H1 (cell line): ENCODE results near the gene CARD11. TPM values are rescaled to one million over a fixed set of nuclear protein-coding genes. Genes with fewer than 3 reads are reported as not detected.

Experiments
- CTCF ChIA-PET: fragments of 300-600 bp; sonication (Branson Sonifier 250); formaldehyde crosslinking; loops from one replicate; lab custom pipeline; 2021; ENCODE audit not compliant: partially characterized antibody; lab: Charles Lee
- POLR2A ChIA-PET: fragments of 300-600 bp; sonication (Branson Sonifier 250); formaldehyde crosslinking; loops from one replicate; lab custom pipeline; 2021; ENCODE audit warnings: inconsistent platforms; ENCODE audit not compliant: partially characterized antibody; lab: Charles Lee
- DNase-seq, 2 experiments: peaks; one replicate each; pipeline versions ENCODE4 v3.0.0 to v3.0.0-alpha.2; 2010 to 2022; ENCODE audit warnings: low spot score in 2 of 2, low read depth in 1 of 2, mixed read lengths in 1 of 2
- FAIRE-seq: peaks from 2 replicates; lab custom pipeline; 2011; peaks lifted over from hg19 to GRCh38; lab: Jason Lieb, UNC
- H2AFZ ChIP-seq: 2 replicates; pipeline ENCODE4 v1.8.1; 2012; ENCODE audit warnings: low read length, inconsistent platforms
- H2AK5ac ChIP-seq: 2 replicates; pipeline ENCODE4 v1.6.1; 2013; ENCODE audit warnings: low read depth, low read length
- H2BK120ac ChIP-seq: replicated peaks from 2 replicates; pipeline ENCODE3; 2013; ENCODE audit warnings: low read depth, low read length, inconsistent platforms
- H2BK12ac ChIP-seq: 2 replicates; pipeline ENCODE4 v1.6.1; 2013; ENCODE audit warnings: low read depth, low read length
- H2BK15ac ChIP-seq: 2 replicates; pipeline ENCODE4 v1.6.1; 2013; ENCODE audit warnings: low read length
- H2BK20ac ChIP-seq: 2 replicates; pipeline ENCODE4 v1.6.1; 2013; ENCODE audit warnings: low read length
- H2BK5ac ChIP-seq: 2 replicates; pipeline ENCODE4 v1.6.1; 2013; ENCODE audit warnings: low read depth, low read length
- H3K14ac ChIP-seq: 2 replicates; pipeline ENCODE4 v1.6.1; 2013; ENCODE audit warnings: inconsistent platforms; ENCODE audit not compliant: insufficient read length
- H3K18ac ChIP-seq: 2 replicates; pipeline ENCODE4 v1.6.1; 2013; ENCODE audit warnings: low read length; ENCODE audit errors: extremely low read depth
- H3K23ac ChIP-seq: 2 replicates; pipeline ENCODE4 v1.6.1; 2013; ENCODE audit warnings: inconsistent platforms; ENCODE audit not compliant: insufficient read length
- H3K23me2 ChIP-seq: 2 replicates; pipeline ENCODE4 v1.6.1; 2013; ENCODE audit warnings: low read depth, low read length
- H3K27ac ChIP-seq: 2 replicates; pipeline ENCODE4 v1.6.1; 2011; ENCODE audit warnings: low read depth, low read length, inconsistent platforms
- H3K27me3 ChIP-seq, 4 experiments: replicated peaks in 1 of 4; 1 replicate in 1 of 4; 2 replicates in 3 of 4; pipeline versions ENCODE4 v1.6.1 to v1.8.1; 2011 to 2013; ENCODE audit warnings: low read length in 3 of 4, mild to moderate bottlenecking in 3 of 4, inconsistent platforms in 2 of 4, mixed read lengths in 2 of 4, moderate library complexity in 1 of 4; ENCODE audit not compliant: control insufficient read depth in 3 of 4, insufficient read depth in 3 of 4; ENCODE audit errors: extremely low read depth in 1 of 4
- H3K36me3 ChIP-seq, 4 experiments: 2 replicates each; pipeline versions ENCODE4 v1.6.1 to v1.8.1; 2011 to 2013; ENCODE audit warnings: mild to moderate bottlenecking in 4 of 4, low read length in 3 of 4, moderate library complexity in 2 of 4, control low read depth in 1 of 4, inconsistent platforms in 1 of 4; ENCODE audit not compliant: insufficient read depth in 4 of 4, control insufficient read depth in 2 of 4
- H3K4ac ChIP-seq: replicated peaks from 2 replicates; pipeline ENCODE3; 2013; ENCODE audit warnings: low read length, low read depth, mixed read lengths, inconsistent platforms; ENCODE audit not compliant: insufficient read length
- H3K4me1 ChIP-seq, 4 experiments: replicated peaks in 1 of 4; 1 replicate in 1 of 4; 2 replicates in 3 of 4; pipeline versions ENCODE4 v1.6.1 to v1.8.1; 2011 to 2013; ENCODE audit warnings: low read length in 3 of 4, inconsistent platforms in 2 of 4, mixed read lengths in 1 of 4; ENCODE audit not compliant: insufficient read depth in 4 of 4, control insufficient read depth in 3 of 4
- H3K4me2 ChIP-seq, 2 experiments: 2 replicates each; pipeline versions ENCODE4 v1.6.1 to v1.8.1; 2011 to 2013; ENCODE audit warnings: low read depth in 2 of 2, low read length in 2 of 2, control low read depth in 1 of 2, inconsistent platforms in 1 of 2, mild to moderate bottlenecking in 1 of 2; ENCODE audit not compliant: insufficient read depth in 1 of 2
- H3K4me3 ChIP-seq, 4 experiments: fragments of 200-600, 300-600 bp in 1 of 4; sonication (generic), shearing (Covaris generic), sonication (Bioruptor Twin) in 1 of 4; 2 replicates each; pipeline versions ENCODE4 v1.5.1 to v1.8.1; 2011 to 2016; ENCODE audit warnings: low read length in 4 of 4, low read depth in 3 of 4, control low read depth in 2 of 4, inconsistent platforms in 2 of 4, mild to moderate bottlenecking in 2 of 4, mixed read lengths in 1 of 4, moderate library complexity in 1 of 4; ENCODE audit not compliant: insufficient read depth in 2 of 4; ENCODE audit errors: extremely low read depth in 1 of 4
- H3K56ac ChIP-seq: replicated peaks from 2 replicates; pipeline ENCODE3; 2013; ENCODE audit warnings: low read depth, mild to moderate bottlenecking, mixed read lengths, low read length, inconsistent platforms; ENCODE audit not compliant: insufficient read length
- H3K79me1 ChIP-seq: 2 replicates; pipeline ENCODE4 v1.6.1; 2013; ENCODE audit warnings: low read depth, low read length, control low read depth
- H3K79me2 ChIP-seq, 2 experiments: 2 replicates each; pipeline versions ENCODE4 v1.6.1 to v1.8.1; 2012 to 2013; ENCODE audit warnings: low read length in 2 of 2, mild to moderate bottlenecking in 2 of 2, inconsistent platforms in 1 of 2; ENCODE audit not compliant: insufficient read depth in 2 of 2, control insufficient read depth in 1 of 2
- H3K9ac ChIP-seq, 4 experiments: replicated peaks in 1 of 4; 1 replicate in 1 of 4; 2 replicates in 3 of 4; pipeline versions ENCODE4 v1.6.1 to v1.8.1; 2011 to 2013; ENCODE audit warnings: low read depth in 3 of 4, low read length in 3 of 4, control low read depth in 2 of 4, mild to moderate bottlenecking in 2 of 4, moderate library complexity in 2 of 4, inconsistent platforms in 1 of 4; ENCODE audit errors: extremely low read depth in 1 of 4
- H3K9me3 ChIP-seq, 2 experiments: 2 replicates each; pipeline versions ENCODE4 v1.6.1 to v1.8.1; 2012 to 2013; ENCODE audit warnings: mild to moderate bottlenecking in 2 of 2, moderate library complexity in 2 of 2, control low read depth in 1 of 2, inconsistent platforms in 1 of 2, low read depth in 1 of 2, low read length in 1 of 2, mixed read lengths in 1 of 2; ENCODE audit not compliant: insufficient read depth in 2 of 2
- H4K20me1 ChIP-seq, 2 experiments: replicated peaks in 1 of 2; 2 replicates each; pipeline versions ENCODE3 to v1.8.1; 2011 to 2013; ENCODE audit warnings: inconsistent platforms in 2 of 2, low read length in 2 of 2, mild to moderate bottlenecking in 1 of 2; ENCODE audit not compliant: insufficient read depth in 2 of 2, control insufficient read depth in 1 of 2
- H4K5ac ChIP-seq: 2 replicates; pipeline ENCODE4 v1.6.1; 2013; ENCODE audit warnings: low read length, low read depth, mixed read lengths, inconsistent platforms; ENCODE audit not compliant: insufficient read length
- H4K8ac ChIP-seq: 2 replicates; pipeline ENCODE4 v1.8.0; 2013; ENCODE audit warnings: mild to moderate bottlenecking, moderate library complexity, low read length, inconsistent platforms; ENCODE audit not compliant: insufficient read depth; ENCODE audit errors: extremely low read depth
- H4K91ac ChIP-seq: replicated peaks from 2 replicates; pipeline ENCODE3; 2013; ENCODE audit warnings: low read length, mixed read lengths, inconsistent platforms; ENCODE audit not compliant: insufficient read length
- BACH1 ChIP-seq: IDR thresholded peaks from 2 replicates; pipeline ENCODE4 v1.6.1; 2012; ENCODE audit warnings: low read length, improper control_type of control experiment
- BRCA1 ChIP-seq: IDR thresholded peaks from 2 replicates; pipeline ENCODE4 v1.6.1; 2012; ENCODE audit warnings: low read depth, low read length, improper control_type of control experiment
- CBX5 ChIP-seq: fragments of 300-800, 300-1000 bp; sonication (generic); IDR thresholded peaks from 2 replicates; pipeline ENCODE4 v1.7.1; 2016; ENCODE audit warnings: antibody characterized with exemption, low read length, low read depth
- EP300 ChIP-seq, 2 experiments: IDR thresholded peaks; 1 replicate in 1 of 2; 2 replicates in 1 of 2; pipeline ENCODE4 v1.6.1; 2011 to 2012; ENCODE audit warnings: low read depth in 2 of 2, low read length in 2 of 2, mild to moderate bottlenecking in 2 of 2, borderline replicate concordance in 1 of 2, inconsistent platforms in 1 of 2, moderate library complexity in 1 of 2
- EZH2 ChIP-seq: fragments of 200-600 bp; sonication (generic); IDR thresholded peaks from 2 replicates; pipeline ENCODE4 v1.7.1; 2012; ENCODE audit warnings: low read depth, mild to moderate bottlenecking, moderate library complexity, low read length, inconsistent platforms; ENCODE audit not compliant: severe bottlenecking
- GTF2F1 ChIP-seq: IDR thresholded peaks from 2 replicates; pipeline ENCODE4 v1.6.1; 2012; ENCODE audit warnings: low read depth, low read length, improper control_type of control experiment, borderline replicate concordance
- JUND ChIP-seq: IDR thresholded peaks from 2 replicates; pipeline ENCODE4 v1.6.1; 2011; ENCODE audit warnings: mild to moderate bottlenecking, improper control_type of control experiment, low read length
- KDM5A ChIP-seq: fragments of 200-600 bp; IDR thresholded peaks from 2 replicates; pipeline ENCODE4 v1.7.1; 2012; ENCODE audit warnings: mild to moderate bottlenecking, low read length, inconsistent platforms, mixed read lengths
- PHF8 ChIP-seq: fragments of 200-600 bp; sonication (generic); conservative IDR thresholded peaks from 2 replicates; pipeline ENCODE4 v1.7.1; 2012; ENCODE audit warnings: low read depth, mild to moderate bottlenecking, inconsistent platforms, low read length, moderate library complexity
- POLR2A ChIP-seq, 2 experiments: IDR thresholded peaks; 1 replicate in 1 of 2; 2 replicates in 1 of 2; pipeline ENCODE4 v1.6.1; 2011; ENCODE audit warnings: low read depth in 2 of 2, low read length in 2 of 2, mild to moderate bottlenecking in 2 of 2; ENCODE audit errors: control extremely low read depth in 1 of 2
- RBBP5 ChIP-seq: IDR thresholded peaks from 2 replicates; pipeline ENCODE4 v1.7.1; 2012; ENCODE audit warnings: low read depth, mild to moderate bottlenecking, inconsistent platforms, low read length, moderate library complexity, borderline replicate concordance
- SP2 ChIP-seq: IDR thresholded peaks from 2 replicates; pipeline ENCODE4 v1.6.1; 2012; ENCODE audit warnings: mild to moderate bottlenecking, low read length, inconsistent platforms
- SRF ChIP-seq: IDR thresholded peaks from 2 replicates; pipeline ENCODE4 v1.6.1; 2011; ENCODE audit warnings: mild to moderate bottlenecking, low read depth, low read length, moderate library complexity
- TAF1 ChIP-seq: IDR thresholded peaks from 2 replicates; pipeline ENCODE4 v1.6.1; 2011; ENCODE audit warnings: mild to moderate bottlenecking, low read depth, low read length
- WGBS, 2 experiments: shearing (Covaris generic) in 1 of 2; methylation state at CpG; one replicate each; pipeline versions ENCODE4 v1.1.6 to v1.1.7; 2013 to 2015; ENCODE audit warnings: low lambda C conversion rate in 2 of 2, mixed read lengths in 2 of 2, inconsistent platforms in 1 of 2, low coverage in 1 of 2, missing lambda C conversion rate in 1 of 2; ENCODE audit not compliant: insufficient replicate concordance in 2 of 2, insufficient coverage in 1 of 2, insufficient read length in 1 of 2; ENCODE audit errors: extremely low coverage in 1 of 2, missing lambda C conversion rate in 1 of 2; 5-methylcytosine and 5-hydroxymethylcytosine counted together
- polyA plus RNA-seq, 7 experiments: library from polyadenylated mRNA; depleted of rRNA in 3 of 7; stranded (reverse) in 5 of 7; unstranded in 2 of 7; fragments of >200 nt in 5 of 7; fragments of 200-250 nt in 2 of 7; gene quantifications; 1 replicate in 5 of 7; 2 replicates in 1 of 7; 4 replicates in 1 of 7; pipeline versions ENCODE4 v1.2.1 to v1.2.3, GENCODE V29; 2011 to 2013; ENCODE audit warnings: missing spikeins in 2 of 7, mixed read lengths in 2 of 7
- total RNA-seq: library from RNA; stranded (reverse); fragmentation: NEBNext Ultra II Directional; extraction: Animal tissue kit (Norgen Biotek cat#: 25700); gene quantifications from 2 replicates; pipeline ENCODE4 v1.2.1, GENCODE V29; 2021

CARD11 gene
- total and polyA plus RNA-seq, 2 of the 8 experiments (the other 6 are each of a cell fraction or from before 2014, with no cell fraction given), result 12.6 to 29.8 TPM

DNA sequence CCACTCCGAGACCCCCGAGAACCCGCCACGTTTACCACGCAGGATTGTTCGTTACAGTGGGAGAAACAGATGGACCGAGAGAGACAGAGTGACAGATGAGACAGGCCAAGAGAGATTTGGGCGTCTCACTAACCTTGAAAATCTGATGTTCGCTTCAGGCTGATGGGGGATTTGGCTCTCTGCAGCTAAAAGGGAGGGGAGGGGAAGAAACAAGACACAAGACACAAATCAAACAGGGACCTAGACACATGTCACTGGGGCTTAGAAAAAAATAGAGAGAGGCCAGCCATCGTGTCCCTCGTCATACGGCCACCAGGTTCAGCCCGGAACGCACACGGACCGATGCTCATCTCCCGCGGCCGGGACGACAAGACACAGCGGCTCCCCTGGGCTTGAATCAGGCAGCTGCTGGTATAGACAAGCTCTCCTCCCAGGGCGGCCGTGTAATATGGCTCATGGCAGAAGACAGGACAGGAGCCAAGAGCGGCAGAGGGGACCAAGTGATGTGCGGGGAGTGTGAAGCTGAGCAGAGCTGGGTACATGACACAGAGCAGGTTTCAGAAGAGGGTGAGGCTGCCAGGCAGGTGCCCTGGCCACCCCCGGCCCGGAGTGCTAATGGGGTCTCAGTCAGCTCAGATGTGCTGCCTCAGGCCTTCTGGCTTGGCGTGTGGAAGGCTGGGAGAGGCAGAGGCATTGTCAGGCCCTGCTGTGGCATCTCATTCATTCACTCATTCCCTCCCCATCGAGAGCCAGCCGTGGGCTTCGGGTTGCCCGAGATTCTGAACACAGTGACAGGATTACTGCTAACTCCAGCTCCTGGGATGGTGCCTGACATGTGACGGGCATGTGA is 111.0 kb downstream of the CARD11 start:
- no peak overlapping the region for H2BK15ac ChIP-seq
- no peak overlapping the region for H3K14ac ChIP-seq
- H3K23me2 ChIP-seq, result no peaks in the 10 kb centered on the region
- no peaks in the 10 kb centered on the region for H3K9me3 ChIP-seq
- H3K4ac ChIP-seq, result no peak overlapping the region
- no peaks in the 10 kb centered on the region for H3K4me1 ChIP-seq
- H2AK5ac ChIP-seq, result no peak overlapping the region
- no peak overlapping the region for H4K8ac ChIP-seq
- ChIA-PET CTCF (interaction anchor here (0.7 to 4.0 kb wide), 4 partner anchors 11 to 68 kb away, joined by 3 to 25 read pairs (median 4); no protein-coding TSS in a partner anchor), POLR2A (no interaction called here)
- H3K56ac ChIP-seq, result no peak overlapping the region
- no peak overlapping the region for H4K5ac ChIP-seq
- H2BK120ac ChIP-seq, result no peak overlapping the region
- no peak overlapping the region for H2BK12ac ChIP-seq
- H3K27ac ChIP-seq, result no peak overlapping the region
- no peak overlapping the region for H4K91ac ChIP-seq
- H3K18ac ChIP-seq, result no peak overlapping the region
- WGBS, 2 experiments, result 92% methylated on average over 29 of the region's 33 CpGs; no CpG with 5 or more reads in 1 of the 2 experiments
- H2AFZ ChIP-seq, result no peak overlapping the region
- H4K20me1 ChIP-seq, result no peaks in the 10 kb centered on the region
- no peaks in the 10 kb centered on the region for H3K79me2 ChIP-seq
- no peak overlapping the region for H3K4me3 ChIP-seq
- H3K36me3 ChIP-seq, result no peaks in the 10 kb centered on the region; a peak in 2 of 8 replicates
- H3K27me3 ChIP-seq, result no peaks in the 10 kb centered on the region
- H3K4me2 ChIP-seq, result no peak overlapping the region
- H2BK20ac ChIP-seq, result no peak overlapping the region
- H3K9ac ChIP-seq, result no peak overlapping the region
- H2BK5ac ChIP-seq, result no peak overlapping the region
- no peaks in the 10 kb centered on the region for H3K79me1 ChIP-seq
- H3K23ac ChIP-seq, result no peak overlapping the region
- no peak for FAIRE-seq
- DNase-seq, result no peak
- no peak for TF ChIP-seq POLR2A (IDR thresholded peaks at IDR 0.05; ENCODE audit: control extremely low read depth in 1 of 2, low read depth in 2 of 2, low read length in 2 of 2)
- TF ChIP-seq RBBP5, result no peak
- TF ChIP-seq EZH2, result no peak
- no peak for TF ChIP-seq BACH1
- no peak for TF ChIP-seq GTF2F1
- no peak for TF ChIP-seq CBX5
- TF ChIP-seq PHF8, result no peak
- no peak for TF ChIP-seq SP2
- no peak for TF ChIP-seq TAF1
- TF ChIP-seq SRF, result no peak
- TF ChIP-seq JUND, result no peak
- TF ChIP-seq EP300 (IDR thresholded peaks at IDR 0.05; ENCODE audit: borderline replicate concordance in 1 of 2, low read depth in 2 of 2, low read length in 2 of 2), result no peak
- TF ChIP-seq KDM5A, result no peak
- TF ChIP-seq BRCA1, result no peak
